Stimulated activated CD4-positive, alpha-beta T cell treated with anti-CD3 and anti-CD28 coated beads, Interleukin-1b, Interleukin-23, amount 100 ng/mL, for 4 hours (primary cell): Measurements from ENCODE around the gene DSCAML1.

Experiments used
- DNase-seq, 2 donors: peaks; one replicate each; pipeline ENCODE4 v3.0.0-alpha.2; 2020; ENCODE audit warnings: low read depth in 2 of 2

The DSCAML1 gene

GRCh38 chr11:117691218-117691514 lies 105.8 kb downstream of the DSCAML1 start:
- no peak for DNase-seq

- no peak for DNase-seq
Measured at GRCh38 chr11:117690484-117691217, 106.4 kb downstream of the DSCAML1 start.

GRCh38 chr11:117688255-117688797 lies 108.7 kb downstream of the DSCAML1 start:
- DNase-seq: no peak

- no peak for DNase-seq
Measured at GRCh38 chr11:117687776-117688175, 109.2 kb downstream of the DSCAML1 start.

- no peak for DNase-seq
Measured at GRCh38 chr11:117686711-117687110, 110.3 kb downstream of the DSCAML1 start.

GRCh38 chr11:117685566-117685965 lies 111.5 kb downstream of the DSCAML1 start:
- no peak for DNase-seq

- no peak for DNase-seq
Measured at GRCh38 chr11:117684731-117685130, 112.3 kb downstream of the DSCAML1 start.

- DNase-seq: no peak
Measured at GRCh38 chr11:117684111-117684510, 112.9 kb downstream of the DSCAML1 start.

- no peak for DNase-seq
Measured at GRCh38 chr11:117681438-117681837, 115.6 kb downstream of the DSCAML1 start.

GRCh38 chr11:117679461-117679860 lies 117.6 kb downstream of the DSCAML1 start:
- DNase-seq: no peak

GRCh38 chr11:117678658-117679406 lies 118.2 kb downstream of the DSCAML1 start:
- DNase-seq: no peak

- DNase-seq: no peak
Measured at GRCh38 chr11:117677729-117678310, 119.2 kb downstream of the DSCAML1 start.

GRCh38 chr11:117676501-117676900 lies 120.5 kb downstream of the DSCAML1 start:
- DNase-seq: no peak

- DNase-seq: no peak
Measured at GRCh38 chr11:117673602-117674001, 123.4 kb downstream of the DSCAML1 start.

GRCh38 chr11:117671370-117671769 lies 125.6 kb downstream of the DSCAML1 start:
- DNase-seq: no peak

GRCh38 chr11:117670924-117671323 lies 126.1 kb downstream of the DSCAML1 start:
- DNase-seq: no peak

GRCh38 chr11:117670443-117670842 lies 126.6 kb downstream of the DSCAML1 start:
- no peak for DNase-seq

GRCh38 chr11:117669616-117670015 lies 127.4 kb downstream of the DSCAML1 start:
- no peak for DNase-seq

- DNase-seq: no peak
Measured at GRCh38 chr11:117669062-117669461, 128.0 kb downstream of the DSCAML1 start.

- DNase-seq: no peak
Measured at GRCh38 chr11:117668321-117668751, 128.7 kb downstream of the DSCAML1 start.

GRCh38 chr11:117664897-117665296 lies 132.1 kb downstream of the DSCAML1 start:
- no peak for DNase-seq

GRCh38 chr11:117663821-117664220 lies 133.2 kb downstream of the DSCAML1 start:
- DNase-seq: no peak

- DNase-seq: no peak
Measured at GRCh38 chr11:117663414-117663813, 133.6 kb downstream of the DSCAML1 start.
